Duodenal mucosa (tissue), 2 donors: ENCODE results near the gene SULT1B1.

Experiments
- H3K27ac ChIP-seq: one replicate; pipeline ENCODE4 v1.7.0; 2013; ENCODE audit warnings: low read depth, low read length
- H3K27me3 ChIP-seq, 2 donors: one replicate each; pipeline ENCODE4 v1.7.0; 2013; ENCODE audit warnings: low read length in 2 of 2, control low read depth in 1 of 2; ENCODE audit not compliant: insufficient read depth in 2 of 2, control insufficient read depth in 1 of 2
- H3K36me3 ChIP-seq, 2 donors: one replicate each; pipeline ENCODE4 v1.7.0; 2013; ENCODE audit warnings: low read length in 2 of 2, control low read depth in 1 of 2; ENCODE audit not compliant: insufficient read depth in 2 of 2, control insufficient read depth in 1 of 2
- H3K4me1 ChIP-seq, 2 donors: one replicate each; pipeline ENCODE4 v1.7.0; 2013; ENCODE audit warnings: low read length in 2 of 2, control low read depth in 1 of 2; ENCODE audit not compliant: insufficient read depth in 2 of 2, control insufficient read depth in 1 of 2
- H3K4me3 ChIP-seq, 2 donors: one replicate each; pipeline ENCODE4 v1.7.0; 2013; ENCODE audit warnings: low read length in 2 of 2, low read depth in 1 of 2
- H3K9ac ChIP-seq, 2 donors: one replicate each; pipeline ENCODE4 v1.7.0; 2013; ENCODE audit warnings: low read length in 2 of 2, low read depth in 1 of 2
- H3K9me3 ChIP-seq, 2 donors: one replicate each; pipeline ENCODE4 v1.7.0; 2013; ENCODE audit warnings: low read length in 2 of 2, control low read depth in 1 of 2; ENCODE audit not compliant: control insufficient read depth in 1 of 2

The SULT1B1 gene

GRCh38 chr4:69710580-69710979, 49.8 kb downstream of the SULT1B1 start:
- Histone ChIP-seq H3K36me3 (no peaks in the 10 kb centered on the region), H3K9ac (no peak overlapping the region), H3K4me3 (no peak overlapping the region), H3K4me1 (no peaks in the 10 kb centered on the region), H3K27me3 (no peaks in the 10 kb centered on the region), H3K27ac (no peak overlapping the region), H3K9me3 (peaks cover 0 to 4% of the 10 kb centered on the region in 2 donors)

- no peaks in the 10 kb centered on the region for H3K36me3 ChIP-seq
- H3K9ac ChIP-seq, result no peak overlapping the region
- H3K4me1 ChIP-seq, result no peaks in the 10 kb centered on the region
- H3K4me3 ChIP-seq, result no peak overlapping the region
- no peak overlapping the region for H3K27ac ChIP-seq
- H3K9me3 ChIP-seq, result peaks cover 0 to 4% of the 10 kb centered on the region in 2 donors
- H3K27me3 ChIP-seq, result no peaks in the 10 kb centered on the region
Observed at GRCh38 chr4:69708211-69708610, 52.2 kb downstream of the SULT1B1 start.

GRCh38 chr4:69707807-69708206, 52.6 kb downstream of the SULT1B1 start:
- no peaks in the 10 kb centered on the region for H3K36me3 ChIP-seq
- no peak overlapping the region for H3K4me3 ChIP-seq
- no peak overlapping the region for H3K9ac ChIP-seq
- no peak overlapping the region for H3K27ac ChIP-seq
- no peaks in the 10 kb centered on the region for H3K27me3 ChIP-seq
- H3K9me3 ChIP-seq, result peaks cover 0 to 4% of the 10 kb centered on the region in 2 donors
- H3K4me1 ChIP-seq, result no peaks in the 10 kb centered on the region

GRCh38 chr4:69702201-69702600, 58.2 kb downstream of the SULT1B1 start:
- no peaks in the 10 kb centered on the region for H3K36me3 ChIP-seq
- H3K4me1 ChIP-seq, result no peaks in the 10 kb centered on the region
- no peaks in the 10 kb centered on the region for H3K27me3 ChIP-seq
- H3K4me3 ChIP-seq, result no peak overlapping the region
- H3K9ac ChIP-seq, result no peak overlapping the region
- no peaks in the 10 kb centered on the region for H3K9me3 ChIP-seq
- H3K27ac ChIP-seq, result no peak overlapping the region

- H3K9me3 ChIP-seq, result no peaks in the 10 kb centered on the region
- no peak overlapping the region for H3K9ac ChIP-seq
- no peaks in the 10 kb centered on the region for H3K36me3 ChIP-seq
- H3K4me1 ChIP-seq, result no peaks in the 10 kb centered on the region
- no peaks in the 10 kb centered on the region for H3K27me3 ChIP-seq
- no peak overlapping the region for H3K27ac ChIP-seq
- H3K4me3 ChIP-seq, result no peak overlapping the region
Observed at GRCh38 chr4:69701696-69702095, 58.7 kb downstream of the SULT1B1 start.

- Histone ChIP-seq H3K9ac (no peak overlapping the region), H3K36me3 (no peaks in the 10 kb centered on the region), H3K4me3 (no peak overlapping the region), H3K27ac (no peak overlapping the region), H3K4me1 (no peaks in the 10 kb centered on the region), H3K9me3 (peaks cover 0 to 6% of the 10 kb centered on the region in 2 donors), H3K27me3 (no peaks in the 10 kb centered on the region)
Observed at GRCh38 chr4:69697536-69698242, 62.7 kb downstream of the SULT1B1 start.

- Histone ChIP-seq H3K9ac (no peak overlapping the region), H3K27me3 (no peaks in the 10 kb centered on the region), H3K4me1 (peaks cover 0 to 4% of the 10 kb centered on the region in 2 donors), H3K27ac (no peak overlapping the region), H3K36me3 (no peaks in the 10 kb centered on the region), H3K4me3 (no peak overlapping the region), H3K9me3 (peaks cover 0 to 5% of the 10 kb centered on the region in 2 donors)
Observed at GRCh38 chr4:69689599-69689998, 70.8 kb downstream of the SULT1B1 start.

GRCh38 chr4:69684804-69685203, 75.6 kb downstream of the SULT1B1 start:
- Histone ChIP-seq H3K4me1 (peaks cover 0 to 2% of the 10 kb centered on the region in 2 donors), H3K9me3 (no peaks in the 10 kb centered on the region), H3K27me3 (no peaks in the 10 kb centered on the region), H3K4me3 (no peak overlapping the region), H3K9ac (no peak overlapping the region), H3K36me3 (no peaks in the 10 kb centered on the region), H3K27ac (no peak overlapping the region)
